Measurements from ENCODE around the gene TMEM60. TPM values are rescaled to one million over a fixed set of nuclear protein-coding genes. Genes with fewer than 3 reads are reported as not detected.

TMEM60 gene
- total and polyA plus RNA-seq, 2 of the 13 experiments (the other 11 are each of a cell fraction or from before 2014, with no cell fraction given), result 25.6 to 27.7 TPM

- TF ChIP-seq ZEB1 (IDR thresholded peaks at IDR 0.05; ENCODE audit: insufficient replicate concordance, low read depth) (no peak), TSC22D2 (CRISPR knock-in tag; IDR thresholded peaks at IDR 0.05; ENCODE audit: borderline replicate concordance) (peak; percentile 6; the same call in 1 of the 2 replicates), ZNF598 (CRISPR knock-in tag; IDR thresholded peaks at IDR 0.05; ENCODE audit: borderline replicate concordance) (0 out of 2 replicates have a peak, but pooled peaks have one; percentile 13), ZNF207 (IDR thresholded peaks at IDR 0.05; ENCODE audit: borderline replicate concordance) (no peak), SRSF1 (optimal IDR thresholded peaks at IDR 0.05; ENCODE audit: low read depth, low read length) (no peak), THYN1 (CRISPR knock-in tag; IDR thresholded peaks at IDR 0.05; ENCODE audit: borderline replicate concordance, low read depth) (no peak), NFIC (IDR thresholded peaks at IDR 0.05; ENCODE audit: low read length) (no peak), ZNF335 (CRISPR knock-in tag; IDR thresholded peaks at IDR 0.05) (no peak), GTF3A (CRISPR knock-in tag; conservative IDR thresholded peaks at IDR 0.05) (no peak), AKAP8 (CRISPR knock-in tag; IDR thresholded peaks at IDR 0.05) (no peak), GATA4 (IDR thresholded peaks at IDR 0.05; ENCODE audit: borderline replicate concordance, low read depth) (no peak), RFXAP (CRISPR knock-in tag; IDR thresholded peaks at IDR 0.05; ENCODE audit: borderline replicate concordance) (0 out of 2 replicates have a peak, but pooled peaks have one; percentile 16), POLR2G (IDR thresholded peaks at IDR 0.05; ENCODE audit: low read depth, low read length) (no peak), ZNF18 (CRISPR knock-in tag; IDR thresholded peaks at IDR 0.05; ENCODE audit: insufficient replicate concordance) (peak; percentile 47), SOX6 (IDR thresholded peaks at IDR 0.05) (no peak), SOX6 (CRISPR knock-in tag; IDR thresholded peaks at IDR 0.05) (no peak), KDM3A (CRISPR knock-in tag; IDR thresholded peaks at IDR 0.05; ENCODE audit: low read depth) (peak; percentile 40; the same call in 1 of the 2 replicates), ETS1 (CRISPR knock-in tag; IDR thresholded peaks at IDR 0.05) (no peak), ZNF431 (CRISPR knock-in tag; IDR thresholded peaks at IDR 0.05; ENCODE audit: borderline replicate concordance, low read depth) (0 out of 2 replicates have a peak, but pooled peaks have one; percentile 0), MBNL3 (CRISPR knock-in tag; conservative IDR thresholded peaks at IDR 0.05) (no peak), TRIM24 (CRISPR knock-in tag; IDR thresholded peaks at IDR 0.05) (no peak), CEBPB (IDR thresholded peaks at IDR 0.05; ENCODE audit: borderline replicate concordance, low read depth, low read length) (no peak)
- TF ChIP-seq, protein P1, sequence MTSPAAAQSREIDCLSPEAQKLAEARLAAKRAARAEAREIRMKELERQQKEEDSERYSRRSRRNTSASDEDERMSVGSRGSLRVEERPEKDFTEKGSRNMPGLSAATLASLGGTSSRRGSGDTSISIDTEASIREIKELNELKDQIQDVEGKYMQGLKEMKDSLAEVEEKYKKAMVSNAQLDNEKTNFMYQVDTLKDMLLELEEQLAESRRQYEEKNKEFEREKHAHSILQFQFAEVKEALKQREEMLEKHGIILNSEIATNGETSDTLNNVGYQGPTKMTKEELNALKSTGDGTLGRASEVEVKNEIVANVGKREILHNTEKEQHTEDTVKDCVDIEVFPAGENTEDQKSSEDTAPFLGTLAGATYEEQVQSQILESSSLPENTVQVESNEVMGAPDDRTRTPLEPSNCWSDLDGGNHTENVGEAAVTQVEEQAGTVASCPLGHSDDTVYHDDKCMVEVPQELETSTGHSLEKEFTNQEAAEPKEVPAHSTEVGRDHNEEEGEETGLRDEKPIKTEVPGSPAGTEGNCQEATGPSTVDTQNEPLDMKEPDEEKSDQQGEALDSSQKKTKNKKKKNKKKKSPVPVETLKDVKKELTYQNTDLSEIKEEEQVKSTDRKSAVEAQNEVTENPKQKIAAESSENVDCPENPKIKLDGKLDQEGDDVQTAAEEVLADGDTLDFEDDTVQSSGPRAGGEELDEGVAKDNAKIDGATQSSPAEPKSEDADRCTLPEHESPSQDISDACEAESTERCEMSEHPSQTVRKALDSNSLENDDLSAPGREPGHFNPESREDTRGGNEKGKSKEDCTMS (CRISPR knock-in tag; conservative IDR thresholded peaks at IDR 0.05), result no peak
Measured at GRCh38 chr7:77799078-77799964, 1.1 kb upstream of the TMEM60 start (continued).

Measured in HepG2 (cell line).